Activated B cell treated with CpG ODN at 0.5 μM for 24 hours (primary cell): ENCODE results near the gene USP24. TPM values are rescaled to one million over a fixed set of nuclear protein-coding genes. Genes with fewer than 3 reads are reported as not detected.

Source experiments
- ATAC-seq: fragments of 200-7000 bp; cut with Tn5 transposase; one replicate; pipeline ENCODE4 v1.10.0; 2021; ENCODE audit warnings: low read depth, mild to moderate bottlenecking, moderate library complexity
- CTCF ChIA-PET: fragments of 350-600 bp; sonication (Branson Sonifier 250); formaldehyde crosslinking; loops from one replicate; lab custom pipeline; 2021; ENCODE audit warnings: antibody characterized with exemption; lab: Charles Lee
- POLR2A ChIA-PET: fragments of 350-600 bp; sonication (Branson Sonifier 250); formaldehyde crosslinking; loops from one replicate; lab custom pipeline; 2021; ENCODE audit warnings: antibody characterized with exemption; lab: Charles Lee
- DNase-seq: peaks from one replicate; pipeline ENCODE4 v3.0.0; 2022
- H3K27ac Mint-ChIP-seq: one replicate; pipeline ENCODE4 v1.8.0; 2020; ENCODE audit warnings: mixed read lengths
- H3K27me3 Mint-ChIP-seq: one replicate; pipeline ENCODE4 v1.8.0; 2021; ENCODE audit warnings: mixed read lengths
- H3K36me3 Mint-ChIP-seq: one replicate; pipeline ENCODE4 v1.8.0; 2021; ENCODE audit warnings: low read depth, mixed read lengths
- H3K4me1 Mint-ChIP-seq: one replicate; pipeline ENCODE4 v1.8.0; 2021; ENCODE audit warnings: mixed read lengths
- H3K4me3 Mint-ChIP-seq: one replicate; pipeline ENCODE4 v1.8.0; 2020; ENCODE audit warnings: mild to moderate bottlenecking, mixed read lengths
- H3K9me3 Mint-ChIP-seq: one replicate; pipeline ENCODE4 v1.8.0; 2020; ENCODE audit warnings: mixed read lengths
- CTCF ChIP-seq: fragments of 200-600 bp; IDR thresholded peaks from one replicate; pipeline ENCODE4 v1.8.0; 2022; ENCODE audit warnings: antibody characterized with exemption, mild to moderate bottlenecking
- intact Hi-C: fragments of 100-400 bp; cut with micrococcal nuclease; formaldehyde crosslinking; loops from one replicate; pipeline ENCODE4 v1.15.1; 2024
- total RNA-seq: library from RNA; stranded (reverse); gene quantifications from 2 replicates; pipeline ENCODE4 v1.2.3, GENCODE V29; 2022

Gene USP24
- total RNA-seq, 1 donor from 2014 or later, result 91.4 TPM

GRCh38 chr1:55257958-55258357, 42.8 kb upstream of the USP24 start:
- Mint-ChIP-seq H3K36me3 (no peaks in the 10 kb centered on the region), H3K4me3 (peak overlapping the region; percentile 57), H3K9me3 (no peaks in the 10 kb centered on the region), H3K4me1 (peaks cover 84% of the 10 kb centered on the region), H3K27me3 (no peaks in the 10 kb centered on the region), H3K27ac (peak overlapping the region; percentile 93)
- intact Hi-C loops, result loop anchor here (2.0 kb wide), 1 partner anchor 13 kb away; no protein-coding TSS in a partner anchor
- DNase-seq (peak; percentile 34), ATAC-seq (peak; percentile 50)
- CTCF ChIA-PET, result interaction anchor here (3.0 kb wide), 1 partner anchor 19 kb away, joined by 14 read pairs; no protein-coding TSS in a partner anchor
- POLR2A ChIA-PET, result interaction anchor here (0.6 to 8.4 kb wide), 4 partner anchors 13 to 44 kb away, joined by 4 to 120 read pairs (median 5); partner anchors contain the start of gene USP24
- TF ChIP-seq CTCF, result no peak

- ChIA-PET POLR2A (interaction anchor here (0.6 to 8.4 kb wide), 4 partner anchors 9 to 108 kb away, joined by 3 to 120 read pairs (median 6); partner anchors contain the start of gene USP24), CTCF (interaction anchor here (1.1 to 3.0 kb wide), 2 partner anchors 21 to 28 kb away, joined by 3 to 14 read pairs; no protein-coding TSS in a partner anchor)
- H3K9me3 Mint-ChIP-seq, result no peaks in the 10 kb centered on the region
- H3K36me3 Mint-ChIP-seq, result no peaks in the 10 kb centered on the region
- H3K27ac Mint-ChIP-seq, result peak overlapping the region; percentile 93
- H3K27me3 Mint-ChIP-seq, result no peaks in the 10 kb centered on the region
- intact Hi-C loops, result no loop called here
- ATAC-seq, result no peak
- H3K4me1 Mint-ChIP-seq, result peaks cover 78% of the 10 kb centered on the region
- no peak for TF ChIP-seq CTCF
- H3K4me3 Mint-ChIP-seq, result peak overlapping the region; percentile 17
- DNase-seq, result no peak
Observed at GRCh38 chr1:55255901-55256300, 40.7 kb upstream of the USP24 start.

GRCh38 chr1:55252942-55253589, 37.9 kb upstream of the USP24 start:
- no peak for TF ChIP-seq CTCF
- no peaks in the 10 kb centered on the region for H3K9me3 Mint-ChIP-seq
- ATAC-seq (no peak), DNase-seq (no peak)
- CTCF ChIA-PET, result no interaction called here
- peak overlapping the region; percentile 8 for H3K4me3 Mint-ChIP-seq
- peaks cover 50% of the 10 kb centered on the region for H3K4me1 Mint-ChIP-seq
- intact Hi-C loops, result no loop called here
- peak overlapping the region; percentile 77 for H3K27ac Mint-ChIP-seq
- POLR2A ChIA-PET, result interaction anchor here (0.6 to 1.0 kb wide), 4 partner anchors 8 to 40 kb away, joined by 3 to 4 read pairs (median 3); partner anchors contain the start of gene USP24
- no peaks in the 10 kb centered on the region for H3K27me3 Mint-ChIP-seq
- H3K36me3 Mint-ChIP-seq, result no peaks in the 10 kb centered on the region

GRCh38 chr1:55250399-55251075, 35.4 kb upstream of the USP24 start:
- no peaks in the 10 kb centered on the region for H3K36me3 Mint-ChIP-seq
- ChIA-PET POLR2A (no interaction called here), CTCF (no interaction called here)
- no peak overlapping the region for H3K27ac Mint-ChIP-seq
- no peaks in the 10 kb centered on the region for H3K27me3 Mint-ChIP-seq
- no peaks in the 10 kb centered on the region for H3K9me3 Mint-ChIP-seq
- peaks cover 25% of the 10 kb centered on the region for H3K4me1 Mint-ChIP-seq
- DNase-seq (no peak), ATAC-seq (no peak)
- no peak for TF ChIP-seq CTCF
- intact Hi-C loops, result no loop called here
- no peak overlapping the region for H3K4me3 Mint-ChIP-seq
